Activated T-helper 1 cell treated with anti-CD3 and anti-CD28 coated beads, Interleukin-12 subunit alpha, Interleukin-12 subunit beta, Interleukin-2, Interleukin-4 antibody, amounts not matched to agents 30 ng/mL and 10 ng/mL and 1 ng/mL, durations not matched to agents 14 hours and 24 hours and 36 hours (primary cell): ENCODE data around the gene PARD6G. TPM values are rescaled to one million over a fixed set of nuclear protein-coding genes. Genes with fewer than 3 reads are reported as not detected.
"Not testable (repeated sequence)": the region's sequence is repeated elsewhere in the genome, so short reads cannot be mapped to it uniquely, and the experiment has no call there.

Source experiments
- DNase-seq: peaks from one replicate; pipeline ENCODE4 v3.0.0; 2021; ENCODE audit warnings: low spot score
- H3K27ac Mint-ChIP-seq: one replicate; pipeline ENCODE4 v1.8.0; 2021; ENCODE audit warnings: mild to moderate bottlenecking, mixed read lengths
- H3K27me3 Mint-ChIP-seq: one replicate; pipeline ENCODE4 v1.8.0; 2022; ENCODE audit warnings: mild to moderate bottlenecking, moderate library complexity, mixed read lengths; ENCODE audit not compliant: insufficient read depth
- H3K36me3 Mint-ChIP-seq: one replicate; pipeline ENCODE4 v1.8.0; 2021; ENCODE audit warnings: low read depth, mixed read lengths
- H3K4me1 Mint-ChIP-seq: one replicate; pipeline ENCODE4 v1.8.0; 2021; ENCODE audit warnings: low read depth, mixed read lengths
- H3K4me3 Mint-ChIP-seq: one replicate; pipeline ENCODE4 v1.8.0; 2021; ENCODE audit warnings: mild to moderate bottlenecking, moderate library complexity, mixed read lengths
- H3K9me3 Mint-ChIP-seq: one replicate; pipeline ENCODE4 v1.8.0; 2021; ENCODE audit warnings: mixed read lengths
- intact Hi-C: fragments of 100-400 bp; cut with micrococcal nuclease; formaldehyde crosslinking; loops from one replicate; pipeline ENCODE4 v1.15.1; 2024
- total RNA-seq: library from RNA; stranded (reverse); gene quantifications from 2 replicates; pipeline ENCODE4 v1.2.3, GENCODE V29; 2022

PARD6G gene
- total RNA-seq, 1 donor from 2014 or later = 0.10 TPM

GRCh38 chr18:80249217-80250093 lies 2.1 kb upstream of the PARD6G start:
- no peak overlapping the region for H3K27ac Mint-ChIP-seq
- DNase-seq = no peak
- no peak overlapping the region for H3K4me3 Mint-ChIP-seq
- intact Hi-C loops = no loop called here
- peaks cover 32% of the 10 kb centered on the region for H3K27me3 Mint-ChIP-seq
- H3K36me3 Mint-ChIP-seq = no peaks in the 10 kb centered on the region
- no peaks in the 10 kb centered on the region for H3K9me3 Mint-ChIP-seq
- no peaks in the 10 kb centered on the region for H3K4me1 Mint-ChIP-seq

DNA sequence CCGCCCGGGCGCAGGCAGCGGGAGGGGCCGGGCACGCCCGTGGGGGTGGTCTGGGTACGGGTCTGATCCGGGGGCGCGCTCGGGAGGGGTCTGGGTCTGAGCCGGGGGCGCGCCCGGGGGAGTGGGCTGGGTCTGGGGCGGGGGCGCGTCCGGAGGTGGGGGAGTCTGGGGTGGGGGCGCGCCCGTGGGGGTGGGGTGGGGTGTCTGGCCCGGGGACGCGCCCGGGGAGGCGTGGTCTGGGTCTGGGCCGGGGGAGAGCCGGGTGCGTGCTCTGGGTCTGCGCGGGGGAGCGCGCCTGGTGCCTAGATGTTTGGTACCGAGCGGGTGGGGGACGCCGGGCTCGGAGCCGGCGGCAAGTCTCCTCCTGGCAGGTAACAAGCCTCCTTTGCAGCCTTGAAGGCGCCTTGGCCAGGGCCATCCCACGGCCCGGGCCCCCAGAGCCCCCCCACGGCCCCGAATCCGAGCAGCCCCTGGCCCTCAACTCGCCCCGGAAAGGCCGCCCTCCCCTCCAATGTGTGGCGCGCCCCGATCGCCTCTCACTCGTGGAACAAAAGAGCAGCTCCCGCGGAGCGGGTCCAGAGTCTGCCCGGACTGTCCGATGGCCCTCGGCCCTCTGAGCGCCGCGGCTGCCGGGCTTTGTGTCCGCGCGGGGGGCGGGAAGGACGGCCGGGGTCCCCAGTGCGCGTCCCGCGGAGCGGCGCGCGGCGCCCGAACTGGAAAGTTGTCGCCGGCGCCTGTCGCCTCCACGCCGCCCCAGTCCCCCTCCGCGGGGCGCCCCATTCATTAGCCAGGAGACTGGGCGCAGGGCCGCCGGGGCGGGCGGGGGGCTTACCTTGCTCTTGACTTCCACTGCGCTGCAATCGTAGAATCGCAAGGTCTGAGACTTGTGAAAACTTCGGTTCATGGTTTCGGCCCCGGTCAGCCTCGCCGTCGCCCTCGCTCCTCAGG lies 595 bp downstream of the PARD6G start:
- H3K9me3 Mint-ChIP-seq = no peaks in the 10 kb centered on the region
- H3K27me3 Mint-ChIP-seq = peaks cover 36% of the 10 kb centered on the region
- H3K36me3 Mint-ChIP-seq = no peaks in the 10 kb centered on the region

GRCh38 chr18:80245781-80246444 lies 1.4 kb downstream of the PARD6G start:
- peaks cover 36% of the 10 kb centered on the region for H3K27me3 Mint-ChIP-seq
- H3K4me3 Mint-ChIP-seq = peak overlapping the region; percentile 66
- intact Hi-C loops = no loop called here
- H3K27ac Mint-ChIP-seq = no peak overlapping the region
- H3K4me1 Mint-ChIP-seq = no peaks in the 10 kb centered on the region
- H3K9me3 Mint-ChIP-seq = no peaks in the 10 kb centered on the region
- DNase-seq = no peak
- no peaks in the 10 kb centered on the region for H3K36me3 Mint-ChIP-seq

More for the DNA sequence above, 595 bp downstream of the PARD6G start:
- intact Hi-C loops = no loop called here
- no peaks in the 10 kb centered on the region for H3K4me1 Mint-ChIP-seq
- H3K4me3 Mint-ChIP-seq = peak overlapping the region; percentile 66
- no peak overlapping the region for H3K27ac Mint-ChIP-seq
- no peak for DNase-seq

- Mint-ChIP-seq H3K9me3 (no peaks in the 10 kb centered on the region), H3K4me1 (no peaks in the 10 kb centered on the region), H3K36me3 (no peaks in the 10 kb centered on the region), H3K27me3 (peaks cover 33% of the 10 kb centered on the region), H3K4me3 (peak overlapping the region; percentile 66), H3K27ac (no peak overlapping the region)
- intact Hi-C loops = no loop called here
- no peak for DNase-seq
Measured at GRCh38 chr18:80244956-80245730, 2.2 kb downstream of the PARD6G start.

- Mint-ChIP-seq H3K4me1 (no peaks in the 10 kb centered on the region), H3K27me3 (peaks cover 33% of the 10 kb centered on the region), H3K27ac (no peak overlapping the region), H3K4me3 (no peak overlapping the region), H3K9me3 (no peaks in the 10 kb centered on the region), H3K36me3 (no peaks in the 10 kb centered on the region)
- no peak for DNase-seq
- intact Hi-C loops = no loop called here
Measured at GRCh38 chr18:80244167-80244566, 3.1 kb downstream of the PARD6G start.

GRCh38 chr18:80243204-80243603 lies 4.1 kb downstream of the PARD6G start:
- no peaks in the 10 kb centered on the region for H3K36me3 Mint-ChIP-seq
- no peaks in the 10 kb centered on the region for H3K9me3 Mint-ChIP-seq
- intact Hi-C loops = no loop called here
- no peak for DNase-seq
- no peak overlapping the region for H3K27ac Mint-ChIP-seq
- peaks cover 26% of the 10 kb centered on the region for H3K27me3 Mint-ChIP-seq
- H3K4me1 Mint-ChIP-seq = no peaks in the 10 kb centered on the region
- H3K4me3 Mint-ChIP-seq = no peak overlapping the region

DNA sequence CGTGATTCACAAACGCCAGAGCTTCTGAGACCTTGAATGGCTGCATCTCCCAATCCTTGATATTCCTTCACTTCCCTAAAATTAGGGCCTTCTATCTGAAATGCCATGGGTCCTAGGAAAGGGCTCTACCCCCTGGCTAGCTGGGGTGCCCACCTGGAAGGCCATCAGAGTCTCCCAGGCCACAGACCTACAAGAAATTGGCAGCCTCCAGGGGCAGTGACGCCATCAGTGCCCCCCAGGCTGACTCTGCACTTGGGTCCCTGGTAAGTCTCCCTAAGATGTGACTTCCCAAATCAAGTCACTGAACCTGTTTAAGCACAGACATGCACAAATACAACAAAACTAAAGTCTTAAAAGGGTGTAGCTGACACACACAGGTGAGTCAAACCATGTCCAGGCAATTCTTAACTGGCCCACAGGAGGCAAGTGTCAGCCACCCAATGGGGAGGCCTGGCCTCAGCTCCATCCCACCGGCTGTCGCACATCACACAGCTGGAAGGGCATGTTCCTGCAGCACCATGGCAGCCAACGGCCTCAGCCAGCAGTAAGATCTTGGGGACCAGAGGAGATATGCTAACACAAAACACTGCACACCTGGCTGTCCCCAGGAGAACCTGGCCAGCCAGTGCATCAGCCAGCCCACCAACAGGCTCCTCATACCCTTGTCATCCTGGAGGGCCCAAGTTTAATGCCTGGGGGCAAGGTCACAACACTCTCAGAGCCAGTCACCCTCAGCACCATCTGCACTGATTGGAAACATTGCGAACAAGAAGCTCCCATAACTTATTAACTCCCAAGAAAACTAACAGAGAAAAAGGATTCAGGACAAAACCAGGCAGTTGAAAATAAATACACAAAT lies 5.2 kb downstream of the PARD6G start:
- Mint-ChIP-seq H3K27ac (no peak overlapping the region), H3K36me3 (no peaks in the 10 kb centered on the region), H3K27me3 (peaks cover 19% of the 10 kb centered on the region), H3K4me1 (no peaks in the 10 kb centered on the region), H3K4me3 (no peak overlapping the region), H3K9me3 (no peaks in the 10 kb centered on the region)
- intact Hi-C loops = no loop called here
- DNase-seq = no peak

DNA sequence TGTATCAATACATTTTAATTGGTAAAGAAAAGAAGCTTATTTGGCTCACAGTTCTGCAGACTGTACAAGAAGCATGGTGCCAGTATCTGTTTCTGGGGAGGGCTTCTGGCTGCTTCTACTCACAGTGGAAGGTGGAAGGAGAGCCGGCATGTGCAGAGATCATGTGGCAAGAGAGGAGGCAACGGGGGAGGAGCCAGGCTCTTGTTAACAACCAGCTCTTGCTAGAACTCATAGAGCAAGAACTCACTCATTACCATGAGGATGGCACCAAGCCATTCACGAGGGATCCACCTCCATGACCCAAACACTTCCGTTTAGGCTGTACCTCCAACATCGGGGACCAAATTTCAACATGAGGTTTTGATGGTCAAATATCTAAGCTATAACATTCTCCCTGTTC lies 7.5 kb downstream of the PARD6G start:
- intact Hi-C loops = no loop called here
- H3K4me1 Mint-ChIP-seq = no peaks in the 10 kb centered on the region
- DNase-seq = no peak

GRCh38 chr18:80238651-80239260 lies 8.6 kb downstream of the PARD6G start:
- H3K27me3 Mint-ChIP-seq = peaks cover 9% of the 10 kb centered on the region
- intact Hi-C loops = no loop called here

More for the DNA sequence above, 7.5 kb downstream of the PARD6G start:
- Mint-ChIP-seq H3K36me3 (no peaks in the 10 kb centered on the region), H3K9me3 (no peaks in the 10 kb centered on the region), H3K27ac (no peak overlapping the region), H3K4me3 (no peak overlapping the region), H3K27me3 (peaks cover 6% of the 10 kb centered on the region)

GRCh38 chr18:80237519-80237918 lies 9.8 kb downstream of the PARD6G start:
- H3K4me1 Mint-ChIP-seq, intact Hi-C loops: not testable (repeated sequence)

More at GRCh38 chr18:80238651-80239260, 8.6 kb downstream of the PARD6G start:
- no peak for DNase-seq
- no peaks in the 10 kb centered on the region for H3K4me1 Mint-ChIP-seq
- H3K27ac Mint-ChIP-seq = no peak overlapping the region
- no peak overlapping the region for H3K4me3 Mint-ChIP-seq
- no peaks in the 10 kb centered on the region for H3K9me3 Mint-ChIP-seq
- H3K36me3 Mint-ChIP-seq = no peaks in the 10 kb centered on the region

DNA sequence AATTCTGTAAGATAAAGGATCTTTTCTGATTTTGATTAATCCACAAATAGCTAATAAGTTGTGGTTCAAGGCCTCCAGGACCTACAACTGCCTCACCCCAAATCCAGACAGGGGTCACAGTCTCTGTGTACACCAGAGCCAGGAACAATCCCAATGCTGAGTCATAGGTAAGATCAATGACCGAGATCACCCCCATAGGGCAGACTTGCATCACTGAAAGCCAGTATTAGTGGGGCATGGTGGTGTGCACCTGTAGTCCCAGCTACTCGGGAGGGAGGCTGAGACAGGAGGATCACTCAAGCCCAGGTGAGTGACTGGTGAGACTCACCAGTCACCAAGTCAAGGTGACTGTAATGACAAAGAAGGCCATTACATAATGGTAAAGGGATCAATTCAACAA lies 12.9 kb downstream of the PARD6G start:
- intact Hi-C loops = no loop called here
- no peaks in the 10 kb centered on the region for H3K36me3 Mint-ChIP-seq
- DNase-seq = no peak

More at GRCh38 chr18:80237519-80237918, 9.8 kb downstream of the PARD6G start:
- H3K27me3 Mint-ChIP-seq, H3K36me3 Mint-ChIP-seq, H3K9me3 Mint-ChIP-seq, H3K27ac Mint-ChIP-seq, H3K4me3 Mint-ChIP-seq, DNase-seq: not testable (repeated sequence)

More for the DNA sequence above, 12.9 kb downstream of the PARD6G start:
- Mint-ChIP-seq H3K27me3 (peaks cover 6% of the 10 kb centered on the region), H3K4me3 (no peak overlapping the region), H3K4me1 (no peaks in the 10 kb centered on the region), H3K9me3 (no peaks in the 10 kb centered on the region), H3K27ac (no peak overlapping the region)
